GM12878 (cell line): ENCODE measurements around the gene ABCD4. TPM values are rescaled to one million over a fixed set of nuclear protein-coding genes. Genes with fewer than 3 reads are reported as not detected.

ENCODE experiments used
- ATAC-seq: fragments of 200-7000 bp; cut with Tn5 transposase; 3 replicates; pipeline ENCODE4 v1.9.1; 2020; ENCODE audit warnings: mild to moderate bottlenecking, moderate library complexity
- BruUV-seq: library from RNA; stranded (reverse); fragments of 400-500 nt; replicated peaks from 2 replicates; lab custom pipeline; 2021; lab: Mats Ljungman, UMichigan
- CTCF ChIA-PET: fragments of 300-600 bp; sonication (Branson Sonifier 250); formaldehyde crosslinking; extraction: SDS; loops from one replicate; lab custom pipeline; 2021; ENCODE audit warnings: inconsistent platforms; lab: Yijun Ruan, JAX
- POLR2A ChIA-PET: fragments of 350-600 bp; formaldehyde crosslinking; extraction: SDS; loops from one replicate; lab custom pipeline; 2021; ENCODE audit warnings: inconsistent platforms; lab: Charles Lee
- RAD21 ChIA-PET: fragments of 300-600 bp; sonication (Branson Sonifier 250); formaldehyde crosslinking; loops from one replicate; lab custom pipeline; 2023; ENCODE audit warnings: antibody characterized with exemption; ENCODE audit not compliant: unreplicated experiment; lab: Charles Lee
- SMC1A ChIA-PET: fragments of 300-600 bp; sonication (Branson Sonifier 250); formaldehyde crosslinking; loops from one replicate; lab custom pipeline; 2023; ENCODE audit not compliant: unreplicated experiment, uncharacterized antibody; lab: Charles Lee
- DNase-seq: peaks from one replicate; pipeline ENCODE4 v3.0.0-alpha.2; 2011; ENCODE audit warnings: low read depth, low spot score
- FAIRE-seq: peaks from 3 replicates; lab custom pipeline; 2011; peaks lifted over from hg19 to GRCh38; lab: Jason Lieb, UNC
- H2AFZ ChIP-seq: 2 replicates; pipeline ENCODE4 v1.6.0; 2011; ENCODE audit warnings: low read depth, low read length, control low read depth; ENCODE audit not compliant: control insufficient read depth
- H3K27ac ChIP-seq: 2 replicates; pipeline ENCODE4 v1.5.1; 2011; ENCODE audit warnings: control low read depth; ENCODE audit not compliant: control insufficient read depth, insufficient read depth
- H3K27me3 ChIP-seq, 2 experiments: replicated peaks in 1 of 2; 2 replicates each; pipeline versions ENCODE4 v1.6.0 to v1.6.1; 2011; ENCODE audit warnings: low read length in 1 of 2; ENCODE audit not compliant: control insufficient read depth in 2 of 2, insufficient read depth in 2 of 2
- H3K36me3 ChIP-seq, 2 experiments: 2 replicates each; pipeline ENCODE4 v1.5.1; 2011; ENCODE audit warnings: low read length in 1 of 2; ENCODE audit not compliant: control insufficient read depth in 2 of 2, insufficient read depth in 2 of 2
- H3K4me1 ChIP-seq: 2 replicates; pipeline ENCODE4 v1.6.1; 2011; ENCODE audit warnings: mild to moderate bottlenecking, low read length, moderate library complexity, mixed read lengths; ENCODE audit not compliant: control insufficient read depth, insufficient read depth
- H3K4me2 ChIP-seq: 2 replicates; pipeline ENCODE4 v1.6.0; 2011; ENCODE audit warnings: control low read depth; ENCODE audit not compliant: control insufficient read depth, insufficient read depth
- H3K4me3 ChIP-seq: fragments of 200-600 bp; sonication (generic); 2 replicates; pipeline ENCODE4 v1.5.1; 2016
- H3K79me2 ChIP-seq: 2 replicates; pipeline ENCODE4 v1.6.0; 2011; ENCODE audit warnings: low read length; ENCODE audit not compliant: control insufficient read depth, insufficient read depth
- H3K9ac ChIP-seq: 2 replicates; pipeline ENCODE4 v1.8.0; 2011; ENCODE audit warnings: low read length, control low read depth, mixed read lengths; ENCODE audit not compliant: control insufficient read depth, insufficient read depth
- H3K9me3 ChIP-seq: replicated peaks from 3 replicates; pipeline ENCODE4 v1.5.1; 2011; ENCODE audit warnings: mild to moderate bottlenecking, low read length; ENCODE audit not compliant: control insufficient read depth, insufficient read depth
- H4K20me1 ChIP-seq: 2 replicates; pipeline ENCODE4 v1.6.0; 2011; ENCODE audit not compliant: control insufficient read depth, insufficient read depth
- CREB1 ChIP-seq: IDR thresholded peaks from 2 replicates; pipeline ENCODE4 v1.6.1; 2012; ENCODE audit warnings: low read depth, mild to moderate bottlenecking, inconsistent platforms
- ESRRA ChIP-seq: IDR thresholded peaks from 2 replicates; pipeline ENCODE4 v1.6.1; 2012; ENCODE audit warnings: mild to moderate bottlenecking, low read length, improper control_type of control experiment
- MTA3 ChIP-seq: IDR thresholded peaks from 2 replicates; pipeline ENCODE4 v1.6.1; 2012; ENCODE audit warnings: low read length, inconsistent platforms, borderline replicate concordance
- NFYB ChIP-seq: IDR thresholded peaks from 2 replicates; pipeline ENCODE4 v1.6.1; 2011; ENCODE audit warnings: low read depth, mild to moderate bottlenecking, low read length, improper control_type of control experiment, moderate library complexity; ENCODE audit not compliant: insufficient read depth
- POLR2AphosphoS5 ChIP-seq: IDR thresholded peaks from 2 replicates; pipeline ENCODE4 v1.6.1; 2011; ENCODE audit warnings: mild to moderate bottlenecking, low read length, inconsistent platforms
- RELA ChIP-seq: fragments of 450-650 bp; IDR thresholded peaks from 2 replicates; pipeline ENCODE4 v1.8.0; 2014; ENCODE audit warnings: borderline replicate concordance; ENCODE audit not compliant: partially characterized antibody
- STAT1 ChIP-seq: fragments of 450-650 bp; conservative IDR thresholded peaks from 2 replicates; pipeline ENCODE4 v1.6.1; 2014; ENCODE audit warnings: antibody characterized with exemption, mild to moderate bottlenecking
- TARDBP ChIP-seq: IDR thresholded peaks from 2 replicates; pipeline ENCODE4 v1.6.1; 2016; ENCODE audit warnings: borderline replicate concordance
- ZSCAN29 ChIP-seq: fragments of 450-650 bp; IDR thresholded peaks from 2 replicates; pipeline ENCODE4 v1.6.1; 2017; ENCODE audit warnings: mild to moderate bottlenecking, moderate library complexity
- WGBS: methylation state at CpG from one replicate; pipeline ENCODE4 v1.1.6; 2016; ENCODE audit warnings: low lambda C conversion rate; ENCODE audit not compliant: insufficient replicate concordance, insufficient coverage; ENCODE audit errors: missing lambda C conversion rate; 5-methylcytosine and 5-hydroxymethylcytosine counted together
- in situ Hi-C: fragments of 300-500 bp; cut with MboI; formaldehyde crosslinking; loops from 9 replicates; pipeline ENCODE4 v1.14.3; 2018; ENCODE audit warnings: mixed read lengths
- intact Hi-C: fragments of 100-400 bp; cut with micrococcal nuclease; formaldehyde crosslinking; loops from one replicate; pipeline ENCODE4 v1.14.2; 2022; ENCODE audit not compliant: unreplicated experiment
- polyA plus RNA-seq, 11 experiments: library from polyadenylated mRNA; depleted of rRNA in 4 of 11; unstranded in 6 of 11; stranded (reverse) in 5 of 11; fragments of >200 nt; fragmentation: Nextera tagmentation in 4 of 11; fragmentation: Illumina TruSeq in 1 of 11; extraction: Ambion mirVana in 4 of 11; extraction: Trizol in 1 of 11; gene quantifications; 1 replicate in 1 of 11; 2 replicates in 10 of 11; pipeline versions ENCODE4 v1.2.1 to v1.2.3, GENCODE V29; 2011 to 2016; ENCODE audit warnings: inconsistent platforms in 2 of 11, missing spikeins in 2 of 11, low read depth in 1 of 11
- total RNA-seq, 4 experiments: library from RNA; depleted of rRNA in 3 of 4; stranded (reverse); fragments of >200 nt in 3 of 4; fragmentation: Illumina TruSeq in 1 of 4; extraction: Trizol in 1 of 4; gene quantifications; 2 replicates each; pipeline versions ENCODE4 v1.2.1 to v1.2.3, GENCODE V29; 2013 to 2021
- TF ChIP-seq, protein P1 (sequence below): fragments of 450-650 bp; IDR thresholded peaks from 2 replicates; pipeline ENCODE4 v1.6.1; 2017; ENCODE audit warnings: antibody characterized with exemption, mild to moderate bottlenecking, moderate library complexity
- TF ChIP-seq, protein P2 (sequence below): IDR thresholded peaks from 2 replicates; pipeline ENCODE4 v1.6.1; 2012; ENCODE audit warnings: low read length, inconsistent platforms
- TF ChIP-seq, protein P3 (sequence below): IDR thresholded peaks from 2 replicates; pipeline ENCODE4 v1.6.1; 2012; ENCODE audit warnings: improper control_type of control experiment, low read depth, low read length; ENCODE audit not compliant: insufficient replicate concordance

Gene ABCD4
- total and polyA plus RNA-seq, 10 of the 15 experiments (the other 5 are each of a cell fraction or from before 2014, with no cell fraction given), result 5.7 to 29.5 (median 23.4) TPM

DNA sequence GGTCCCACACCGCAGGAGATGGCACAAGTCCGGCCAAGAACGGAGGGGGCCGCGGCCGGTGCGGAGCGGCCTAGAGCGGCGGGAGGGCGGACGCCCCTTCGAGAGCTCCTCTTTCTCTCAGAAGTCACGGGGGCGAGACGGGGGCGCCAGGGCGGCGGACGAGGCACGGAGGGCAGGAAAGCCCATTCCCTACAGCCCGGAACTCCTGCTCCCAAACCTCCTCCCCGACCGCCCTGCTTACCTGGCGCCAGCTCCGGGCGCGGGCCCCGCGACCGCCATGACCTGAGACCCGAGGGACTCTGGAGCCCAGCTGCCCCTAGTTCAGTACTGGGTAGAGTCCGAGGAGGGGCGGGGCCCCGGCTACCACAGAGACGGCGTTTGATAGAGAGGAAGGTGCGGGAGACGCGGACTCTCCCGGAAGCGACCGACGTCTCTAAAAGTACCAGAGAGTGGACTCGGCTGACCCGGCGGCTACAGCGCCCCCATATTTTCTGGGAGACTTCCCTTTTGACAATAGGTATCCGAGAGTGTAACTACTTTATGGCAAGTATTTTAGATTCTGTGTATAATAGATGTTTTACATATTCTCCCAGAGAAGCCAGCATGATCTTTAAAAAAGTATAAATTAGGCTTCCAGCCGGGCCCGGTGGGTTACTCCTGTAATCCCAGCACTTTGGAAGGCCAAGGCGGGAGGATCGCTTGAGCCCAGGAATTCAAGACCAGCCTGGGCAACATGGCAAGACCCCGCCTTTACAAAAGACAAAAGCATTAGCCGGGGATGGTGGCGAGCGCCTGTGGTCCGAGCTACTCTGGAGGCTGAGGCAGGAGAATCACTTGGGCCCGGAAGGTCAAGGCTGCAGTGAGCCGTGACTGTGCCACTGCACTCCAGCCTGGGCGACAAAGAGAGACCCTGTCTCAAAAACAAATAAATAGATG lies at the start of gene ABCD4 (continued):
- TF ChIP-seq, protein P1, sequence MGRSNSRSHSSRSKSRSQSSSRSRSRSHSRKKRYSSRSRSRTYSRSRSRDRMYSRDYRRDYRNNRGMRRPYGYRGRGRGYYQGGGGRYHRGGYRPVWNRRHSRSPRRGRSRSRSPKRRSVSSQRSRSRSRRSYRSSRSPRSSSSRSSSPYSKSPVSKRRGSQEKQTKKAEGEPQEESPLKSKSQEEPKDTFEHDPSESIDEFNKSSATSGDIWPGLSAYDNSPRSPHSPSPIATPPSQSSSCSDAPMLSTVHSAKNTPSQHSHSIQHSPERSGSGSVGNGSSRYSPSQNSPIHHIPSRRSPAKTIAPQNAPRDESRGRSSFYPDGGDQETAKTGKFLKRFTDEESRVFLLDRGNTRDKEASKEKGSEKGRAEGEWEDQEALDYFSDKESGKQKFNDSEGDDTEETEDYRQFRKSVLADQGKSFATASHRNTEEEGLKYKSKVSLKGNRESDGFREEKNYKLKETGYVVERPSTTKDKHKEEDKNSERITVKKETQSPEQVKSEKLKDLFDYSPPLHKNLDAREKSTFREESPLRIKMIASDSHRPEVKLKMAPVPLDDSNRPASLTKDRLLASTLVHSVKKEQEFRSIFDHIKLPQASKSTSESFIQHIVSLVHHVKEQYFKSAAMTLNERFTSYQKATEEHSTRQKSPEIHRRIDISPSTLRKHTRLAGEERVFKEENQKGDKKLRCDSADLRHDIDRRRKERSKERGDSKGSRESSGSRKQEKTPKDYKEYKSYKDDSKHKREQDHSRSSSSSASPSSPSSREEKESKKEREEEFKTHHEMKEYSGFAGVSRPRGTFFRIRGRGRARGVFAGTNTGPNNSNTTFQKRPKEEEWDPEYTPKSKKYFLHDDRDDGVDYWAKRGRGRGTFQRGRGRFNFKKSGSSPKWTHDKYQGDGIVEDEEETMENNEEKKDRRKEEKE, result no peak

DNA sequence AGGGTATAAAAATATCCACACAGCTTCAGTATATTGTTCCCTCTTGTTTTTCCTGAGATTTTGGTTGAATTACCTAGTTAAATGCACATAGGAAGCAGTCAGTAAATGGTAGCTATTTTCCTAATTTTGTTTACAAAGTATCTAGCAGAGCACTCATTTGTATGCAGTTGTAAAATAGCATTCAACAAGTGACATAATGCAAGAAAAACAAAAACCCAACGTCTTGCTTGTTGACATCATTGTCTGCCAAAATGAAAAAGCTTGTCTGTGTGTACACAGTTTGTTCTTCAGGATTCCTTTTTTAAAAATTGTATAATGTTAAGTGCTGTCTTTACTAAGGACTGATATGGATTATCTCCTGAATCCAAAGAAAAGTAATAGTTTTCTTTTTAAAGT lies 48.2 kb upstream of the ABCD4 start:
- ChIA-PET SMC1A (interaction anchor here (0.8 to 1.1 kb wide), 2 partner anchors 189 to 258 kb away, joined by 3 read pairs; no protein-coding TSS in a partner anchor), POLR2A (no interaction called here), CTCF (interaction anchor here (0.9 to 1.4 kb wide), 3 partner anchors 13 to 43 kb away, joined by 3 to 5 read pairs (median 3); no protein-coding TSS in a partner anchor), RAD21 (no interaction called here)
- in situ Hi-C loops, result no loop called here
- Histone ChIP-seq H3K9me3 (no peaks in the 10 kb centered on the region), H3K79me2 (no peaks in the 10 kb centered on the region), H3K4me3 (no peak overlapping the region), H3K27me3 (peaks cover 0 to 1% of the 10 kb centered on the region in 2 experiments; a peak in 1 of 4 replicates), H2AFZ (no peak overlapping the region), H3K27ac (no peak overlapping the region), H3K36me3 (no peaks in the 10 kb centered on the region), H3K9ac (no peak overlapping the region), H3K4me1 (no peaks in the 10 kb centered on the region), H3K4me2 (no peak overlapping the region), H4K20me1 (no peaks in the 10 kb centered on the region)
- FAIRE-seq, result no peak
- TF ChIP-seq, protein P2, sequence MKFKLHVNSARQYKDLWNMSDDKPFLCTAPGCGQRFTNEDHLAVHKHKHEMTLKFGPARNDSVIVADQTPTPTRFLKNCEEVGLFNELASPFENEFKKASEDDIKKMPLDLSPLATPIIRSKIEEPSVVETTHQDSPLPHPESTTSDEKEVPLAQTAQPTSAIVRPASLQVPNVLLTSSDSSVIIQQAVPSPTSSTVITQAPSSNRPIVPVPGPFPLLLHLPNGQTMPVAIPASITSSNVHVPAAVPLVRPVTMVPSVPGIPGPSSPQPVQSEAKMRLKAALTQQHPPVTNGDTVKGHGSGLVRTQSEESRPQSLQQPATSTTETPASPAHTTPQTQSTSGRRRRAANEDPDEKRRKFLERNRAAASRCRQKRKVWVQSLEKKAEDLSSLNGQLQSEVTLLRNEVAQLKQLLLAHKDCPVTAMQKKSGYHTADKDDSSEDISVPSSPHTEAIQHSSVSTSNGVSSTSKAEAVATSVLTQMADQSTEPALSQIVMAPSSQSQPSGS, result no peak
- TF ChIP-seq STAT1 (no peak), ESRRA (no peak), CREB1 (no peak), NFYB (no peak), POLR2AphosphoS5 (no peak), RELA (no peak), MTA3 (no peak), TARDBP (no peak), ZSCAN29 (no peak)
- TF ChIP-seq, protein P3, sequence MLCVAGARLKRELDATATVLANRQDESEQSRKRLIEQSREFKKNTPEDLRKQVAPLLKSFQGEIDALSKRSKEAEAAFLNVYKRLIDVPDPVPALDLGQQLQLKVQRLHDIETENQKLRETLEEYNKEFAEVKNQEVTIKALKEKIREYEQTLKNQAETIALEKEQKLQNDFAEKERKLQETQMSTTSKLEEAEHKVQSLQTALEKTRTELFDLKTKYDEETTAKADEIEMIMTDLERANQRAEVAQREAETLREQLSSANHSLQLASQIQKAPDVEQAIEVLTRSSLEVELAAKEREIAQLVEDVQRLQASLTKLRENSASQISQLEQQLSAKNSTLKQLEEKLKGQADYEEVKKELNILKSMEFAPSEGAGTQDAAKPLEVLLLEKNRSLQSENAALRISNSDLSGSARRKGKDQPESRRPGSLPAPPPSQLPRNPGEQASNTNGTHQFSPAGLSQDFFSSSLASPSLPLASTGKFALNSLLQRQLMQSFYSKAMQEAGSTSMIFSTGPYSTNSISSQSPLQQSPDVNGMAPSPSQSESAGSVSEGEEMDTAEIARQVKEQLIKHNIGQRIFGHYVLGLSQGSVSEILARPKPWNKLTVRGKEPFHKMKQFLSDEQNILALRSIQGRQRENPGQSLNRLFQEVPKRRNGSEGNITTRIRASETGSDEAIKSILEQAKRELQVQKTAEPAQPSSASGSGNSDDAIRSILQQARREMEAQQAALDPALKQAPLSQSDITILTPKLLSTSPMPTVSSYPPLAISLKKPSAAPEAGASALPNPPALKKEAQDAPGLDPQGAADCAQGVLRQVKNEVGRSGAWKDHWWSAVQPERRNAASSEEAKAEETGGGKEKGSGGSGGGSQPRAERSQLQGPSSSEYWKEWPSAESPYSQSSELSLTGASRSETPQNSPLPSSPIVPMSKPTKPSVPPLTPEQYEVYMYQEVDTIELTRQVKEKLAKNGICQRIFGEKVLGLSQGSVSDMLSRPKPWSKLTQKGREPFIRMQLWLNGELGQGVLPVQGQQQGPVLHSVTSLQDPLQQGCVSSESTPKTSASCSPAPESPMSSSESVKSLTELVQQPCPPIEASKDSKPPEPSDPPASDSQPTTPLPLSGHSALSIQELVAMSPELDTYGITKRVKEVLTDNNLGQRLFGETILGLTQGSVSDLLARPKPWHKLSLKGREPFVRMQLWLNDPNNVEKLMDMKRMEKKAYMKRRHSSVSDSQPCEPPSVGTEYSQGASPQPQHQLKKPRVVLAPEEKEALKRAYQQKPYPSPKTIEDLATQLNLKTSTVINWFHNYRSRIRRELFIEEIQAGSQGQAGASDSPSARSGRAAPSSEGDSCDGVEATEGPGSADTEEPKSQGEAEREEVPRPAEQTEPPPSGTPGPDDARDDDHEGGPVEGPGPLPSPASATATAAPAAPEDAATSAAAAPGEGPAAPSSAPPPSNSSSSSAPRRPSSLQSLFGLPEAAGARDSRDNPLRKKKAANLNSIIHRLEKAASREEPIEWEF, result no peak
- no TSS peak for BruUV-seq
- DNase-seq, result no peak
- ATAC-seq, result no peak
- intact Hi-C loops, result no loop called here
- WGBS, result 0% methylated on average over 1 of the region's 1 CpG
